Measurements from ENCODE around the gene SSPN. TPM values are rescaled to one million over a fixed set of nuclear protein-coding genes. Genes with fewer than 3 reads are reported as not detected.

SSPN gene
- total RNA-seq, 1 experiment from 2014 or later: 1.8 TPM

GRCh38 chr12:26164118-26164517 is 31.3 kb upstream of the SSPN start:
- 0 out of 2 replicates have a peak, but pooled peaks cover 2% of the 10 kb centered on the region for H3K4me1 Mint-ChIP-seq
- H3K27me3 Mint-ChIP-seq (ENCODE audit: low read depth): no peaks in the 10 kb centered on the region; the same call in 1 of the 2 replicates
- no peak for ATAC-seq

DNA sequence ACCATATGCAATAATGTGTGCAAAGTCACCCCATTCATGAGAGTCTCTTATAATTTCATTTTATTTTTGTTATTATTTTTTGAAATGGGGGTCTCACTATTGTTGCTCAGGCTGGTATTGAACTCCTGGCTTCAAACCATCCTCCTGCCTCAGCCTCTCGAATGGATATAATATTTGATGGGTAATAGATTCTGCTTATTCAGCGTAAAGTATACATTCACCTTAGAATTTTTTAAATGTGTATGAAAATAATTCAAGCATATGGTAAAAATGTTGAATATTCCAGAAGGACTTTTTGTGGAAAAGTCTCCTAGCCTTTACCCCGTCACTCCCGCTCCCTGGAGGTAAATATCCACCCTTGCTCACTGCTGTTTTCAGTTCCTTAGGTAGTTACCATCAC is 23.4 kb upstream of the SSPN start:
- ATAC-seq (no peak), DNase-seq (ENCODE audit: low spot score) (no peak)
- no peak for TF ChIP-seq JAZF1 (CRISPR knock-in tag; IDR thresholded peaks at IDR 0.05)
- no peak for TF ChIP-seq GABPB1 (CRISPR knock-in tag; IDR thresholded peaks at IDR 0.05)
- no peak for TF ChIP-seq TP53 (CRISPR knock-in tag; IDR thresholded peaks at IDR 0.05)
- no peak for TF ChIP-seq ATF3 (CRISPR knock-in tag; conservative IDR thresholded peaks at IDR 0.05)
- TF ChIP-seq SMAD3 (CRISPR knock-in tag; IDR thresholded peaks at IDR 0.05; ENCODE audit: borderline replicate concordance): no peak
- TF ChIP-seq ETV6 (CRISPR knock-in tag; IDR thresholded peaks at IDR 0.05): no peak
- no peak for TF ChIP-seq NFYB (CRISPR knock-in tag; conservative IDR thresholded peaks at IDR 0.05; ENCODE audit: low read depth)
- TF ChIP-seq, protein P1, sequence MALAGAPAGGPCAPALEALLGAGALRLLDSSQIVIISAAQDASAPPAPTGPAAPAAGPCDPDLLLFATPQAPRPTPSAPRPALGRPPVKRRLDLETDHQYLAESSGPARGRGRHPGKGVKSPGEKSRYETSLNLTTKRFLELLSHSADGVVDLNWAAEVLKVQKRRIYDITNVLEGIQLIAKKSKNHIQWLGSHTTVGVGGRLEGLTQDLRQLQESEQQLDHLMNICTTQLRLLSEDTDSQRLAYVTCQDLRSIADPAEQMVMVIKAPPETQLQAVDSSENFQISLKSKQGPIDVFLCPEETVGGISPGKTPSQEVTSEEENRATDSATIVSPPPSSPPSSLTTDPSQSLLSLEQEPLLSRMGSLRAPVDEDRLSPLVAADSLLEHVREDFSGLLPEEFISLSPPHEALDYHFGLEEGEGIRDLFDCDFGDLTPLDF (CRISPR knock-in tag; IDR thresholded peaks at IDR 0.05): no peak
- TF ChIP-seq, protein P2, sequence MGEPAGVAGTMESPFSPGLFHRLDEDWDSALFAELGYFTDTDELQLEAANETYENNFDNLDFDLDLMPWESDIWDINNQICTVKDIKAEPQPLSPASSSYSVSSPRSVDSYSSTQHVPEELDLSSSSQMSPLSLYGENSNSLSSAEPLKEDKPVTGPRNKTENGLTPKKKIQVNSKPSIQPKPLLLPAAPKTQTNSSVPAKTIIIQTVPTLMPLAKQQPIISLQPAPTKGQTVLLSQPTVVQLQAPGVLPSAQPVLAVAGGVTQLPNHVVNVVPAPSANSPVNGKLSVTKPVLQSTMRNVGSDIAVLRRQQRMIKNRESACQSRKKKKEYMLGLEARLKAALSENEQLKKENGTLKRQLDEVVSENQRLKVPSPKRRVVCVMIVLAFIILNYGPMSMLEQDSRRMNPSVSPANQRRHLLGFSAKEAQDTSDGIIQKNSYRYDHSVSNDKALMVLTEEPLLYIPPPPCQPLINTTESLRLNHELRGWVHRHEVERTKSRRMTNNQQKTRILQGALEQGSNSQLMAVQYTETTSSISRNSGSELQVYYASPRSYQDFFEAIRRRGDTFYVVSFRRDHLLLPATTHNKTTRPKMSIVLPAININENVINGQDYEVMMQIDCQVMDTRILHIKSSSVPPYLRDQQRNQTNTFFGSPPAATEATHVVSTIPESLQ (CRISPR knock-in tag; IDR thresholded peaks at IDR 0.05): no peak
- TF ChIP-seq ZNF219 (CRISPR knock-in tag; IDR thresholded peaks at IDR 0.05; ENCODE audit: borderline replicate concordance): no peak
- no peak for TF ChIP-seq OVOL2 (CRISPR knock-in tag; IDR thresholded peaks at IDR 0.05; ENCODE audit: borderline replicate concordance)
- H3K36me3 Mint-ChIP-seq: no peaks in the 10 kb centered on the region
- no peaks in the 10 kb centered on the region for H3K9me3 Mint-ChIP-seq
- POLR2A ChIA-PET: no interaction called here
- CTCF ChIA-PET: no interaction called here
- H3K27ac Mint-ChIP-seq: no peak overlapping the region
- H3K4me3 Mint-ChIP-seq: no peak overlapping the region
- H3K4me1 Mint-ChIP-seq: no peaks in the 10 kb centered on the region
- no peaks in the 10 kb centered on the region for H3K27me3 Mint-ChIP-seq (ENCODE audit: low read depth)

More at GRCh38 chr12:26164118-26164517, 31.3 kb upstream of the SSPN start:
- no peaks in the 10 kb centered on the region for H3K36me3 Mint-ChIP-seq
- no peak for TF ChIP-seq CREM (CRISPR knock-in tag; IDR thresholded peaks at IDR 0.05)
- no peak for TF ChIP-seq ESRRA (CRISPR knock-in tag; IDR thresholded peaks at IDR 0.05; ENCODE audit: borderline replicate concordance)
- TF ChIP-seq SMAD3 (CRISPR knock-in tag; IDR thresholded peaks at IDR 0.05; ENCODE audit: borderline replicate concordance): no peak
- TF ChIP-seq KAT7 (CRISPR knock-in tag; IDR thresholded peaks at IDR 0.05; ENCODE audit: borderline replicate concordance): no peak
- TF ChIP-seq, protein P3, sequence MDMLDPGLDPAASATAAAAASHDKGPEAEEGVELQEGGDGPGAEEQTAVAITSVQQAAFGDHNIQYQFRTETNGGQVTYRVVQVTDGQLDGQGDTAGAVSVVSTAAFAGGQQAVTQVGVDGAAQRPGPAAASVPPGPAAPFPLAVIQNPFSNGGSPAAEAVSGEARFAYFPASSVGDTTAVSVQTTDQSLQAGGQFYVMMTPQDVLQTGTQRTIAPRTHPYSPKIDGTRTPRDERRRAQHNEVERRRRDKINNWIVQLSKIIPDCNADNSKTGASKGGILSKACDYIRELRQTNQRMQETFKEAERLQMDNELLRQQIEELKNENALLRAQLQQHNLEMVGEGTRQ (CRISPR knock-in tag; IDR thresholded peaks at IDR 0.05): no peak
- TF ChIP-seq MYBL2 (CRISPR knock-in tag; IDR thresholded peaks at IDR 0.05): no peak
- TF ChIP-seq MLX (CRISPR knock-in tag; IDR thresholded peaks at IDR 0.05): no peak
- TF ChIP-seq, protein P4, sequence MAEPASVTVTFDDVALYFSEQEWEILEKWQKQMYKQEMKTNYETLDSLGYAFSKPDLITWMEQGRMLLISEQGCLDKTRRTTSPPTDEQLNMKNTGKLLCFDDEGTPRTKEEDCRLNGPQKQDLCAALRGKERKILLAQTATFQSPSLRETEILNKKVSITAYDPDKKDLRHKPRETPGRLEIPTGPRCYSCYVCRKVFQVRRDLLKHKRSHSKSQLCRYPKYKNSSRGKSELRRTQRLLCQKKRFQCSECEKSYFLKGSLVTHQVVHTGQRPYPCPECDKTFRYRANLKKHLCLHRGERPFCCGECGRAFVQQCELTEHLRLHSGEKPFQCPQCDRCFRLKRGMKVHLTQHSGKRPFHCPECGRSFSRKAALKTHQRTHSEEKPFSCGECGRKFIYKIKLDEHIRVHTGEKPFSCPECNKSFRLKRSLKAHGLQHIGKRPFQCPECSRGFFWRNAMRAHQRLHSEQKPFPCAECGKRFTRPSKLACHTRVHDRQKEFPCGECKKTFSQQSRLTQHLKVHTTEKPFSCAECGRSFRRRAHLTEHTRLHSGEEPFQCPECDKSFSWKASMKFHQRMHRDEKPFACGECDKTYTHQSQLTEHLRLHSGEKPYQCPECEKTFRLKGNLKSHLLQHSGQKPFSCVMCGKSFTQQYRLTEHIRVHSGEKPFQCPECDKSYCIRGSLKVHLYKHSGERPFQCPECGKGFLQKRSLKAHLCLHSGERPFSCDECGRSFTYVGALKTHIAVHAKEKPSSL (CRISPR knock-in tag; conservative IDR thresholded peaks at IDR 0.05): no peak
- no peak for TF ChIP-seq ZBTB21 (CRISPR knock-in tag; IDR thresholded peaks at IDR 0.05; ENCODE audit: borderline replicate concordance)
- no peak for TF ChIP-seq ZNF396 (CRISPR knock-in tag; IDR thresholded peaks at IDR 0.05; ENCODE audit: borderline replicate concordance)
- TF ChIP-seq SMAD4 (CRISPR knock-in tag; IDR thresholded peaks at IDR 0.05): no peak
- no peak for TF ChIP-seq TP53 (CRISPR knock-in tag; IDR thresholded peaks at IDR 0.05)
- TF ChIP-seq ZNF512 (CRISPR knock-in tag; IDR thresholded peaks at IDR 0.05; ENCODE audit: borderline replicate concordance): no peak
- no peak overlapping the region for H3K4me3 Mint-ChIP-seq
- CTCF ChIA-PET: no interaction called here
- no peak overlapping the region for H3K27ac Mint-ChIP-seq
- no peaks in the 10 kb centered on the region for H3K9me3 Mint-ChIP-seq
- POLR2A ChIA-PET: no interaction called here
- no peak for DNase-seq (ENCODE audit: low spot score)
